ENCODE data around the gene UNC5A. TPM values are rescaled to one million over a fixed set of nuclear protein-coding genes. Genes with fewer than 3 reads are reported as not detected.

The UNC5A gene
- total and polyA plus RNA-seq, 8 donors = 0.09 to 3.6 (median 0.32) TPM

GRCh38 chr5:176776916-176777315 lies 33.4 kb upstream of the UNC5A start:
- no peaks in the 10 kb centered on the region for H3K4me1 ChIP-seq
- intact Hi-C loops (cut with DNase I) = no loop called here
- DNase-seq = peak in 1 of 6 donors; percentile 12
- no peak for ATAC-seq
- no peaks in the 10 kb centered on the region for H3K9me3 ChIP-seq
- H3K27me3 ChIP-seq = no peaks in the 10 kb centered on the region
- H3K27ac ChIP-seq = no peak overlapping the region
- WGBS, 2 donors = 50 to 65% methylated on average over 8 of the region's 8 CpGs
- H3K4me3 ChIP-seq = no peak overlapping the region
- no peak for FAIRE-seq
- H3K36me3 ChIP-seq = no peaks in the 10 kb centered on the region
- TF ChIP-seq, protein P1, sequence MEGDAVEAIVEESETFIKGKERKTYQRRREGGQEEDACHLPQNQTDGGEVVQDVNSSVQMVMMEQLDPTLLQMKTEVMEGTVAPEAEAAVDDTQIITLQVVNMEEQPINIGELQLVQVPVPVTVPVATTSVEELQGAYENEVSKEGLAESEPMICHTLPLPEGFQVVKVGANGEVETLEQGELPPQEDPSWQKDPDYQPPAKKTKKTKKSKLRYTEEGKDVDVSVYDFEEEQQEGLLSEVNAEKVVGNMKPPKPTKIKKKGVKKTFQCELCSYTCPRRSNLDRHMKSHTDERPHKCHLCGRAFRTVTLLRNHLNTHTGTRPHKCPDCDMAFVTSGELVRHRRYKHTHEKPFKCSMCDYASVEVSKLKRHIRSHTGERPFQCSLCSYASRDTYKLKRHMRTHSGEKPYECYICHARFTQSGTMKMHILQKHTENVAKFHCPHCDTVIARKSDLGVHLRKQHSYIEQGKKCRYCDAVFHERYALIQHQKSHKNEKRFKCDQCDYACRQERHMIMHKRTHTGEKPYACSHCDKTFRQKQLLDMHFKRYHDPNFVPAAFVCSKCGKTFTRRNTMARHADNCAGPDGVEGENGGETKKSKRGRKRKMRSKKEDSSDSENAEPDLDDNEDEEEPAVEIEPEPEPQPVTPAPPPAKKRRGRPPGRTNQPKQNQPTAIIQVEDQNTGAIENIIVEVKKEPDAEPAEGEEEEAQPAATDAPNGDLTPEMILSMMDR (IDR thresholded peaks at IDR 0.05) = no peak

GRCh38 chr5:176778921-176779465 lies 31.4 kb upstream of the UNC5A start:
- DNase-seq (peak in 1 of 6 donors; percentile 3), ATAC-seq (no peak), FAIRE-seq (no peak)
- 73 to 84% methylated on average over 8 of the region's 8 CpGs for WGBS, 2 donors
- H3K4me1 ChIP-seq = no peaks in the 10 kb centered on the region
- H3K27ac ChIP-seq = no peak overlapping the region
- TF ChIP-seq, protein P1 (IDR thresholded peaks at IDR 0.05) = no peak
- intact Hi-C loops (cut with DNase I) = no loop called here
- no peaks in the 10 kb centered on the region for H3K9me3 ChIP-seq
- H3K4me3 ChIP-seq = no peak overlapping the region
- H3K36me3 ChIP-seq = no peaks in the 10 kb centered on the region
- no peaks in the 10 kb centered on the region for H3K27me3 ChIP-seq

DNA sequence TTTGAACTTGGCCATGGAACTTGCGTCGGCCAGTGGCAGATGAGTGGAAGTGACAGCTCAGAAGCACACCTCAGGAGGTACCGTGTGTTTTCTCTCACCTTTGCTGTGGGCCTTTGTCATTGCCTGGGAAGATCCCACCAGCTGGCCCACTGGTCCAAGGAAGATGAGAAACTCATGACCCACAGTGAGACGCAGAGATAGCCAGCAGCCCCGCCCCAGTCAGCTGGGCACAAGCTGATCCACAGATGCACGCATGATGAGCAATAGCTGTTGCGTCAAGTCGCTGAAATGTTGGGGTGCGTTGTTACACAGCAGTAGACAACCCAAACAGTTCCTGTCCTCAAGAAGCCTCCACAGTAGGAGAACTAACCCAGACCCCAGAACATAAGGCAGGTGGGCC lies 30.8 kb upstream of the UNC5A start:
- Histone ChIP-seq H3K27me3 (no peaks in the 10 kb centered on the region), H3K4me3 (no peak overlapping the region), H3K4me1 (no peaks in the 10 kb centered on the region), H3K9me3 (no peaks in the 10 kb centered on the region), H3K27ac (no peak overlapping the region), H3K36me3 (no peaks in the 10 kb centered on the region)
- intact Hi-C loops (cut with DNase I) = no loop called here
- TF ChIP-seq, protein P1 (IDR thresholded peaks at IDR 0.05) = no peak
- ATAC-seq (no peak), FAIRE-seq (no peak), DNase-seq (peak in 1 of 6 donors; percentile 42)
- 71 to 86% methylated on average over 9 of the region's 9 CpGs for WGBS, 2 donors

DNA sequence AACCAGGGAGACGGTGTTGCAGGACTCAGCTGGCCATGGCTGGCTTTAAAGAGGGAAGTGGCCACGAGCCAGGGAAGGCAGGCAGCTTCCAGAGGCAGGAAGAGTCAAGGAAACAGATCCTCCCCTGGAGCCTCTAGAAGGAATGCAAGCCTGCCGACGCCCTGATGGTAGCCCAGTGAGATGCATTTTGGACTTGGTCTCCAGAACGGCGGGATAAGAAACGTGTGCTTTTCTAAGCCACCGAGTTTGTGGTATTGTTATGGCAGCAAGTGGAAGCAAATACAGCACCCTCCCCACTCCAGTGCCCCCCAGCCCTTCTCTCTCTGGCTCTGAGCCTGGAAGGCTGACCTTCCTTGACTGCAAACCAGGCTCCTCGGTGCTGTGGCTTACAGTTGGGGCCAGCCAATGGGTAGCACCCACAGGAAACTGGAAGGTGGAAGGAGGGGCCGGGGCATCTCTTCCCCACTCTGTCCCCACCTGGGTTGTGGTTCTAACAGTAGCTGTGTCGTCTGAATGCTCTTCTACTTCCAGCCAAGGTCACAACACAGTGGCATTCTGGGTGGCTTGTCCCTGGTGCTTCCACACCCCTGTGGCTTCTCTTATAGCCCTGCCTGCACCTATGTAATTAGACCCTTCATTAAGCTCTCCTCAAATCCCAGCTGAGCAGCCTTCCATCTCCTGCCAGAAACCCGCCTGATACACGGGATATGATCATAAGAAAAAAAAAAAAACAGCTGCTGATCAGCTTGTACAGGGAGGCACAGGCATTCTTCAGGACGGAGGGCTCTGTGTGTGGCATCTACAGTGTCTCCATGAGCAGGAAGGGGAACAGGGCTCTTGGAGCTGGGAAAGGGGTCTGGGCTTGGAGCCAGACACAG lies 29.9 kb upstream of the UNC5A start:
- ATAC-seq = no peak
- DNase-seq = peak in 1 of 6 donors; percentile 17
- H3K4me1 ChIP-seq = no peaks in the 10 kb centered on the region
- no peak for FAIRE-seq
- TF ChIP-seq, protein P1 (IDR thresholded peaks at IDR 0.05) = no peak
- no peaks in the 10 kb centered on the region for H3K9me3 ChIP-seq
- no peaks in the 10 kb centered on the region for H3K36me3 ChIP-seq
- intact Hi-C loops (cut with DNase I) = no loop called here
- no peak overlapping the region for H3K27ac ChIP-seq
- no peak overlapping the region for H3K4me3 ChIP-seq
- 36 to 51% methylated on average over 14 of the region's 14 CpGs for WGBS, 2 donors
- no peaks in the 10 kb centered on the region for H3K27me3 ChIP-seq

DNA sequence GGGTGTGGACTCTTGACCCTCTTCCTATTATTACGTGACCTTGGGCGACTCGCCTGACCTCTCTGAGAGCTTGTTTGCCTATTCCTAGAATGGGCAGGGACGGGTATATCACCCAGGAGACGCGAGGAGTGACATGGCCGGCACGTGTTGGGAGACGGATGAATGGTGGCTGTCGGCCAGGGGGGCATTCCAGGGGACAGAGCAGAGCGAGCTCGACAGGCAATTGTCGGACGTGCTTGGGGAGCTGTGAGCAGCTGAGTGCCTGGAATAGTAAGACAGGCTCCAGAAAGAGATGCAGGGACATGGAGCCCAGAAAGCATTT lies 29.3 kb upstream of the UNC5A start:
- Histone ChIP-seq H3K27me3 (no peaks in the 10 kb centered on the region), H3K36me3 (no peaks in the 10 kb centered on the region), H3K9me3 (no peaks in the 10 kb centered on the region), H3K4me3 (no peak overlapping the region), H3K27ac (no peak overlapping the region), H3K4me1 (no peaks in the 10 kb centered on the region)
- 5 to 6% methylated on average over 14 of the region's 14 CpGs for WGBS, 2 donors
- intact Hi-C loops (cut with DNase I) = no loop called here
- DNase-seq = peak in 1 of 6 donors; percentile 40
- no peak for FAIRE-seq
- ATAC-seq = peak in 1 of 4 donors; percentile 49
- TF ChIP-seq, protein P1 (IDR thresholded peaks at IDR 0.05) = no peak

Data from pancreas (tissue), 10 donors.